ENCODE results near the gene NBAS. TPM values are rescaled to one million over a fixed set of nuclear protein-coding genes. Genes with fewer than 3 reads are reported as not detected.

NBAS gene
- 10 to 100 TPM; 29.3 to 32.5 TPM for total RNA-seq
- total RNA-seq = 116 to 134 reads per million in 2 donors

- Mint-ChIP-seq H3K36me3 (ENCODE audit: low read depth) (peaks cover 2% of the 10 kb centered on the region), H3K4me3 (peak within 1 kb of the TSS; percentile 98), H3K4me1 (peaks cover 32% of the 10 kb centered on the region), H3K27ac (peak within 1 kb of the TSS; percentile 94), H3K27me3 (peaks cover 11% of the 10 kb centered on the region)
- DNase-seq (peak; percentile 51 to 60 (median 60)), ATAC-seq (peak; percentile 92)
- H3K9me3 ChIP-seq (ENCODE audit: control insufficient read depth, low read length, poor library complexity, severe bottlenecking) = no peaks in the 10 kb centered on the region
Measured at GRCh38 chr2:15560988-15561573, at the start of gene NBAS. TSS of gene NBAS (minus strand) at chr2:15561334. CDS start at chr2:15561304, 30 bp downstream.

- H3K4me1 Mint-ChIP-seq = peaks cover 6% of the 10 kb centered on the region
- H3K36me3 Mint-ChIP-seq (ENCODE audit: low read depth) = peaks cover 11% of the 10 kb centered on the region
Measured at GRCh38 chr2:15610430-15610952, 49.4 kb upstream of the NBAS start.

DNA sequence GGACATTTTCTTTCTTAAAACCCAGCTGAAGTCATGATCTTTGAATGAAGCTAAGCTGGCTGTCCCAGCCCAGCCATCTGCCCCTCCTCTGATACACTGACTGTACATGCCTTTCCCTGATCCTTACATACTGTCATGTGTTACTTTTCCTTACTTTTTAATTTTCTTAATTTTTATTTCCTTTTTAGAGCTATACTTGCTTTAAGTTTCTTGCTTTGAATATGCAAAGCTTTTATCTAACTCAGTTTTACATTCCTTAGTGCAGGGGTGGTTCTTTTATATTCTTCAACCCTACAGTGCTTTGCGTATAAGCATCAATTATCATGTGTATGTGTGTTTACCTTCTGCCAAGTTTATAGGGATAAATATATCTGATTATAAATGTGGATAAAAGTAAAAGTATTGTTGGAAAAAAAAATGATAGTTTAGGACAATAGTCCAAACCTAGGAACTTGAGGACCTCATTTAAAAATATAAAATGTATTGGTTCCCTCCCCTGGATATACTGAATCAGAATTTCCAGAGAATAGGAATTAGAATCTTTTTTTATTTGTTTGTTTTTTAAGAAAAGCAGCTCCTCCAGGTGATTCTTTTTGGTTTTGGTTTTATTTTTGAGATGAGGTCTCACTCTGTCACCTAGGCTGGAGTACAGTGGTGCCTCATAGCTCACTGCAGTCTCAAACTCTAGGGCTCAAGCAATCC lies 48.4 kb upstream of the NBAS start:
- H3K9me3 ChIP-seq (ENCODE audit: control insufficient read depth, low read length, poor library complexity, severe bottlenecking) = no peaks in the 10 kb centered on the region
- no peaks in the 10 kb centered on the region for H3K27me3 Mint-ChIP-seq
- H3K27ac Mint-ChIP-seq = no peak overlapping the region
- DNase-seq = no peak
- no peak for ATAC-seq
- peaks cover 14% of the 10 kb centered on the region for H3K4me1 Mint-ChIP-seq
- peak overlapping the region; percentile 19 for H3K4me3 Mint-ChIP-seq
- H3K36me3 Mint-ChIP-seq (ENCODE audit: low read depth) = peaks cover 19% of the 10 kb centered on the region

More at GRCh38 chr2:15610430-15610952, 49.4 kb upstream of the NBAS start:
- no peaks in the 10 kb centered on the region for H3K9me3 ChIP-seq (ENCODE audit: control insufficient read depth, low read length, poor library complexity, severe bottlenecking)
- no peak overlapping the region for H3K4me3 Mint-ChIP-seq
- ATAC-seq (no peak), DNase-seq (no peak)
- no peaks in the 10 kb centered on the region for H3K27me3 Mint-ChIP-seq
- H3K27ac Mint-ChIP-seq = no peak overlapping the region

GRCh38 chr2:15608392-15608761 lies 47.2 kb upstream of the NBAS start:
- Mint-ChIP-seq H3K36me3 (ENCODE audit: low read depth) (peaks cover 19% of the 10 kb centered on the region), H3K4me3 (no peak overlapping the region)

GRCh38 chr2:15607709-15608391 lies 46.7 kb upstream of the NBAS start:
- ATAC-seq (no peak), DNase-seq (no peak)
- no peaks in the 10 kb centered on the region for H3K9me3 ChIP-seq (ENCODE audit: control insufficient read depth, low read length, poor library complexity, severe bottlenecking)
- H3K4me3 Mint-ChIP-seq = no peak overlapping the region
- H3K27me3 Mint-ChIP-seq = no peaks in the 10 kb centered on the region
- no peak overlapping the region for H3K27ac Mint-ChIP-seq
- H3K4me1 Mint-ChIP-seq = peaks cover 12% of the 10 kb centered on the region
- H3K36me3 Mint-ChIP-seq (ENCODE audit: low read depth) = peaks cover 19% of the 10 kb centered on the region

More at GRCh38 chr2:15608392-15608761, 47.2 kb upstream of the NBAS start:
- H3K27me3 Mint-ChIP-seq = no peaks in the 10 kb centered on the region
- no peak overlapping the region for H3K27ac Mint-ChIP-seq
- no peak for ATAC-seq
- H3K4me1 Mint-ChIP-seq = peaks cover 13% of the 10 kb centered on the region
- DNase-seq = no peak
- H3K9me3 ChIP-seq (ENCODE audit: control insufficient read depth, low read length, poor library complexity, severe bottlenecking) = no peaks in the 10 kb centered on the region

GRCh38 chr2:15606481-15607441 lies 45.6 kb upstream of the NBAS start:
- Mint-ChIP-seq H3K27ac (no peak overlapping the region), H3K27me3 (no peaks in the 10 kb centered on the region), H3K36me3 (ENCODE audit: low read depth) (peaks cover 21% of the 10 kb centered on the region), H3K4me1 (peaks cover 12% of the 10 kb centered on the region), H3K4me3 (no peak overlapping the region)
- ATAC-seq (no peak), DNase-seq (no peak)
- H3K9me3 ChIP-seq (ENCODE audit: control insufficient read depth, low read length, poor library complexity, severe bottlenecking) = no peaks in the 10 kb centered on the region

DNA sequence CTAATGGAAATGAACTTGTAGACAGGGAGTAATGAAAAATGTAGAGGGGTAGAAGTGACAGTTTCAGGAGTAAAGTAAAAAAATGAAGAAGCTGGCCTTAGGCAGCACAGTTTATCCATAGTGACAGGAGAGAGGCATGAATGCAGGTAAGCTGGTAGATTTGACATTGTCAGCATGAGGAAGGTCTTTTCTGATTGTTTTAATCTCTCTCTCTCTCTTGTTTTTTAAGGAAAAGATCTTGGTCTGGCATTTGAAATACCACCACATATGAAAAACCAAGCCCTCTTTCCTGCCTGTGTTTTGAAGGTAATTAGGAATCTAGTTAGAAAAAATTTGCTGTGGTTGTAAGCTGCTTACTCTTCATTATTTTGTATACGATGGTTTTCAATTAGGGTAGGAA lies 44.6 kb upstream of the NBAS start:
- Mint-ChIP-seq H3K27ac (peak overlapping the region; percentile 83), H3K27me3 (no peaks in the 10 kb centered on the region), H3K4me3 (no peak overlapping the region), H3K4me1 (peaks cover 14% of the 10 kb centered on the region), H3K36me3 (ENCODE audit: low read depth) (peaks cover 26% of the 10 kb centered on the region)
- DNase-seq = no peak
- H3K9me3 ChIP-seq (ENCODE audit: control insufficient read depth, low read length, poor library complexity, severe bottlenecking) = no peaks in the 10 kb centered on the region
- ATAC-seq = no peak

- no peak for DNase-seq
- Mint-ChIP-seq H3K4me1 (peaks cover 14% of the 10 kb centered on the region), H3K36me3 (ENCODE audit: low read depth) (peaks cover 23% of the 10 kb centered on the region), H3K4me3 (no peak overlapping the region), H3K27me3 (no peaks in the 10 kb centered on the region), H3K27ac (no peak overlapping the region)
- no peak for ATAC-seq
- no peaks in the 10 kb centered on the region for H3K9me3 ChIP-seq (ENCODE audit: control insufficient read depth, low read length, poor library complexity, severe bottlenecking)
Measured at GRCh38 chr2:15603948-15604347, 42.8 kb upstream of the NBAS start.

DNA sequence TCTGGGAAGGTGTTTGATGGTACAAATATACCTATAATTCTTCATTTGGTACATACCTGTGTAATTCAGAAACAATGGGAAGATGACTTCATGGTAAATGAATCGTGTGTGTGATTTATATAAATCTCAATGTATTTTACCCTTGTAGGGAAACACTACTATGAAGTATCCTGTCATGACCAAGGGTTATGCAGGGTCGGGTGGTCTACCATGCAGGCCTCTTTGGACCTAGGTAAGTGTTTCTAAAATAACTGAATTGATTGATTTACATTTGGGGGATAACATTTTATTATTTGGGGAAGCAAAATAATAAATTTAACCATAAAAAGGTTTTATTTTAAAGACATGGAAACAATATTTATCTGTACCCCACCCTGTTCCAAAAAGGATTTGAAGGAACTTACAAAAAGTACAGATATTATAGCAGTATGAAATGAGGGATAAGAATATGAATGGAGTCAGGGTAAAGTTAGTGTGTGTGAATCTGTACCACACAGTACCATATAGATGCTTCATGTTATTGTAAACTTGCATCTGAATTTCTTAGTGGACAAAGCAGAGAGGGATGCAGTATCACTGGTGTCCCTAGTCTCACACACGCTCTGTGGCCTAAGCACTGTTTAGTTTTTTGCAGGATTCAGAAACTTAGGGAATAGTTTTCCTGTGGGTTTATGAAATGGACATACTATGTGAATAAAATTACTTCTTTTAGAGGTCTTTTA lies 42.1 kb upstream of the NBAS start:
- ATAC-seq (no peak), DNase-seq (no peak)
- Mint-ChIP-seq H3K27me3 (no peaks in the 10 kb centered on the region), H3K36me3 (ENCODE audit: low read depth) (peaks cover 23% of the 10 kb centered on the region), H3K4me3 (no peak overlapping the region), H3K27ac (no peak overlapping the region), H3K4me1 (peaks cover 14% of the 10 kb centered on the region)
- no peaks in the 10 kb centered on the region for H3K9me3 ChIP-seq (ENCODE audit: control insufficient read depth, low read length, poor library complexity, severe bottlenecking)

- ATAC-seq (no peak), DNase-seq (no peak)
- Mint-ChIP-seq H3K4me1 (peaks cover 14% of the 10 kb centered on the region), H3K36me3 (ENCODE audit: low read depth) (peaks cover 24% of the 10 kb centered on the region), H3K27ac (no peak overlapping the region), H3K27me3 (no peaks in the 10 kb centered on the region), H3K4me3 (no peak overlapping the region)
- no peaks in the 10 kb centered on the region for H3K9me3 ChIP-seq (ENCODE audit: control insufficient read depth, low read length, poor library complexity, severe bottlenecking)
Measured at GRCh38 chr2:15602393-15602792, 41.3 kb upstream of the NBAS start.

GRCh38 chr2:15601681-15602080 lies 40.5 kb upstream of the NBAS start:
- Mint-ChIP-seq H3K4me3 (no peak overlapping the region), H3K27ac (no peak overlapping the region), H3K4me1 (peaks cover 14% of the 10 kb centered on the region), H3K36me3 (ENCODE audit: low read depth) (peaks cover 24% of the 10 kb centered on the region), H3K27me3 (no peaks in the 10 kb centered on the region)
- H3K9me3 ChIP-seq (ENCODE audit: control insufficient read depth, low read length, poor library complexity, severe bottlenecking) = no peaks in the 10 kb centered on the region
- no peak for ATAC-seq
- no peak for DNase-seq

DNA sequence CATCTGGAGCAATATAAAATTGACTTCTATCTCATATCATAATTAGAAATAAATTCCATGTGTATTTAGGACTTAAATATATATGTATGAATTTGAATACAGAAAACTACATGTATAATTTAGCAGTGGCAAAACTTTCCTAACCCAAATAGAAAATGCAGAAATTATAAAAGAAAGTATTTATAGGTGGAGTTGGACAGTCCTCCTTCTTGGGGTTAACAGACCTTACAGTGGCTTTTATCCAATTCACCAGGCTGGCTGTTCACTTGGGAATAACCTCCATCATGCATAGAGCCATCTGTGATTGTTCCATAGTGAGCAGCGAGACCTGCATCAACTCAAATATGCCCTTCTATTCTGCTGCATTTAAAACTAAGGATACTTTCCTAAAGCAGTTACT lies 38.9 kb upstream of the NBAS start:
- H3K27me3 Mint-ChIP-seq = no peaks in the 10 kb centered on the region

More for the DNA sequence above, 38.9 kb upstream of the NBAS start:
- ATAC-seq = no peak
- Mint-ChIP-seq H3K4me1 (peaks cover 13% of the 10 kb centered on the region), H3K27ac (no peak overlapping the region), H3K36me3 (ENCODE audit: low read depth) (peaks cover 22% of the 10 kb centered on the region), H3K4me3 (no peak overlapping the region)
- H3K9me3 ChIP-seq (ENCODE audit: control insufficient read depth, low read length, poor library complexity, severe bottlenecking) = no peaks in the 10 kb centered on the region
- no peak for DNase-seq

Measured in T-helper 17 cell (primary cell).